ENCODE results near the gene SLMAP.
A peak's percentile ranks its signal among the peaks of the same experiment; 100 is the strongest.

The SLMAP gene

DNA sequence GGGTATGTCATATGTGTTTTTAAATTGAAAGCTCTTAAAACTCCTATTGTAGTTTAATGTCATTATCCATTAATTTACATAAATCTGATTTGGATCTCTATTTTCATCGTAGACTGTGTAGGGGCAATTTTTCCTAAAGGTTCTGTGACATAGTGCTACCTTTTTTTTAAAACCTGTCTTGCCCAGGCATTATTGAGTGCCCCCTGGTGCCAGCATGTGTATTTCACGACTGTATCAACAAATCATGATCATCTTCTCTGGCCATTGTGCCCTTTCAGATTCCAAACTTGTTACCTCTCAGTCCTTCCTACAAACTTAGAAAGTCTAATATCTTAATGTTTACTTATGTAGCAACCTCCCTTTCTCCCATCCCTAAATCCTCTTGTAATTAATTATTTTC is 154.9 kb downstream of the SLMAP start:
- H3K9me2 ChIP-seq (replicated peaks; ENCODE audit: insufficient read depth, low read length) = no peaks in the 10 kb centered on the region
- no peaks in the 10 kb centered on the region for H3K79me2 ChIP-seq (ENCODE audit: insufficient read depth, low read length)
- H3K4me2 ChIP-seq (ENCODE audit: low read depth, low read length, poor library complexity, severe bottlenecking) = no peak overlapping the region
- no peaks in the 10 kb centered on the region for H3F3A ChIP-seq (ENCODE audit: insufficient read depth)
- H3K36me3 ChIP-seq (ENCODE audit: low read length) = peaks cover 22% of the 10 kb centered on the region
- no peak overlapping the region for H2AFZ ChIP-seq (ENCODE audit: low read depth, low read length, severe bottlenecking)
- no peak for TF ChIP-seq EZH2phosphoT487 (conservative IDR thresholded peaks at IDR 0.05; ENCODE audit: low read length)
- TF ChIP-seq, protein P1, sequence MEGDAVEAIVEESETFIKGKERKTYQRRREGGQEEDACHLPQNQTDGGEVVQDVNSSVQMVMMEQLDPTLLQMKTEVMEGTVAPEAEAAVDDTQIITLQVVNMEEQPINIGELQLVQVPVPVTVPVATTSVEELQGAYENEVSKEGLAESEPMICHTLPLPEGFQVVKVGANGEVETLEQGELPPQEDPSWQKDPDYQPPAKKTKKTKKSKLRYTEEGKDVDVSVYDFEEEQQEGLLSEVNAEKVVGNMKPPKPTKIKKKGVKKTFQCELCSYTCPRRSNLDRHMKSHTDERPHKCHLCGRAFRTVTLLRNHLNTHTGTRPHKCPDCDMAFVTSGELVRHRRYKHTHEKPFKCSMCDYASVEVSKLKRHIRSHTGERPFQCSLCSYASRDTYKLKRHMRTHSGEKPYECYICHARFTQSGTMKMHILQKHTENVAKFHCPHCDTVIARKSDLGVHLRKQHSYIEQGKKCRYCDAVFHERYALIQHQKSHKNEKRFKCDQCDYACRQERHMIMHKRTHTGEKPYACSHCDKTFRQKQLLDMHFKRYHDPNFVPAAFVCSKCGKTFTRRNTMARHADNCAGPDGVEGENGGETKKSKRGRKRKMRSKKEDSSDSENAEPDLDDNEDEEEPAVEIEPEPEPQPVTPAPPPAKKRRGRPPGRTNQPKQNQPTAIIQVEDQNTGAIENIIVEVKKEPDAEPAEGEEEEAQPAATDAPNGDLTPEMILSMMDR (IDR thresholded peaks at IDR 0.05; ENCODE audit: insufficient read depth, low read length, poor library complexity, severe bottlenecking) = peak; percentile 21
- H4K20me1 ChIP-seq (ENCODE audit: low read depth, low read length) = no peaks in the 10 kb centered on the region
- no peak overlapping the region for H3K4me3 ChIP-seq (ENCODE audit: insufficient read depth, low read length, poor library complexity, severe bottlenecking)
- no peak overlapping the region for H3K27ac ChIP-seq (ENCODE audit: low read depth, low read length)
- H3K27me3 ChIP-seq (ENCODE audit: low read length) = no peaks in the 10 kb centered on the region
- no peak overlapping the region for H3K9ac ChIP-seq (ENCODE audit: low read length)
- H3K9me3 ChIP-seq (ENCODE audit: insufficient read depth, low read length) = no peaks in the 10 kb centered on the region

DNA sequence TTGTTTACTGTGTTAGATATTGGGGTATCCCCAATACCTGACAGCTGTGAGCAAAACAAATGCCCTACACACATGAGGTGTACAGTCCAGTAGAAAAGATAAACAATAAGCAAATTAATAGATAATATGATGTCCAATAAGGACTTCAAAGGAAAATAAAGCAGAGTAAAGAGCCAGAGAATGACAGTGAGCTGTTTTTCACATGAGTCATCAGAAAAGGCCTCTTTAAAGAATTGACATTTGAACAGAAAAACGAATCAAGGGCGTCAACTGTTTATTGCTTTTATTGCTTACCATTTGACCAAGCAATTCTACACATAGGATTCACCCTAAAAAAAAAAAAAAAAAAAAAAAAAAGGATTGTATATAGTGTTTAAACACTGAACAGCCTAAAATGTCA is 155.5 kb downstream of the SLMAP start:
- peaks cover 27% of the 10 kb centered on the region for H3K36me3 ChIP-seq (ENCODE audit: low read length)
- no peak overlapping the region for H3K4me3 ChIP-seq (ENCODE audit: insufficient read depth, low read length, poor library complexity, severe bottlenecking)
- no peaks in the 10 kb centered on the region for H3F3A ChIP-seq (ENCODE audit: insufficient read depth)
- H3K79me2 ChIP-seq (ENCODE audit: insufficient read depth, low read length) = no peaks in the 10 kb centered on the region
- H3K4me2 ChIP-seq (ENCODE audit: low read depth, low read length, poor library complexity, severe bottlenecking) = no peak overlapping the region
- no peaks in the 10 kb centered on the region for H4K20me1 ChIP-seq (ENCODE audit: low read depth, low read length)
- no peaks in the 10 kb centered on the region for H3K27me3 ChIP-seq (ENCODE audit: low read length)
- H3K9me2 ChIP-seq (replicated peaks; ENCODE audit: insufficient read depth, low read length) = no peaks in the 10 kb centered on the region
- H3K9me3 ChIP-seq (ENCODE audit: insufficient read depth, low read length) = no peaks in the 10 kb centered on the region
- no peak overlapping the region for H3K27ac ChIP-seq (ENCODE audit: low read depth, low read length)
- TF ChIP-seq, protein P1 (IDR thresholded peaks at IDR 0.05; ENCODE audit: insufficient read depth, low read length, poor library complexity, severe bottlenecking) = no peak
- TF ChIP-seq EZH2phosphoT487 (conservative IDR thresholded peaks at IDR 0.05; ENCODE audit: low read length) = no peak
- H3K9ac ChIP-seq (ENCODE audit: low read length) = no peak overlapping the region
- H2AFZ ChIP-seq (ENCODE audit: low read depth, low read length, severe bottlenecking) = no peak overlapping the region

DNA sequence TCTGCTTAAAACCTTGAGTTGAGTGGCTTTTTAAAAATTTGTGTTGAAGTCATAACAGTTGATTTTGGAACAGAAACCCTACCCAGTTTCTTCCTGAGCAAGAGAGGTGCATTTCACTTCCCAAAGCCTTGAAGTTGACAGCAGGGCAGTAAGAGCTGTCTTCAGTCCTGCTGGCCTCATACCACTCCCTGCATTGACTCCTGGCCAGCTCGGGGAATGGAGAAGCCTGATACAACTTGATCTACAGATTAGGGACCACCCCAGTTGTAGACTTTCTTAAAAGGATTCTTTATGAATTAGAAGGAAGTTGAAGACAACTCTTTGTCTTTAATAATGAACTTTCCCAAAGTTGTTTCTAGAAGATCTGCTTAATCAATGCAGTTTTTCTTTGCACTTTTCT is 161.5 kb downstream of the SLMAP start:
- H3K9me3 ChIP-seq (ENCODE audit: insufficient read depth, low read length) = no peaks in the 10 kb centered on the region
- no peak overlapping the region for H3K4me2 ChIP-seq (ENCODE audit: low read depth, low read length, poor library complexity, severe bottlenecking)
- TF ChIP-seq, protein P1 (IDR thresholded peaks at IDR 0.05; ENCODE audit: insufficient read depth, low read length, poor library complexity, severe bottlenecking) = no peak
- no peak for TF ChIP-seq EZH2phosphoT487 (conservative IDR thresholded peaks at IDR 0.05; ENCODE audit: low read length)
- no peak overlapping the region for H3K9ac ChIP-seq (ENCODE audit: low read length)
- H3K79me2 ChIP-seq (ENCODE audit: insufficient read depth, low read length) = no peaks in the 10 kb centered on the region
- no peak overlapping the region for H2AFZ ChIP-seq (ENCODE audit: low read depth, low read length, severe bottlenecking)
- H3K27ac ChIP-seq (ENCODE audit: low read depth, low read length) = no peak overlapping the region
- no peaks in the 10 kb centered on the region for H3K27me3 ChIP-seq (ENCODE audit: low read length)
- no peak overlapping the region for H3K4me3 ChIP-seq (ENCODE audit: insufficient read depth, low read length, poor library complexity, severe bottlenecking)
- peaks cover 27% of the 10 kb centered on the region; the same call in 1 of the 2 replicates for H3K36me3 ChIP-seq (ENCODE audit: low read length)
- H3K9me2 ChIP-seq (replicated peaks; ENCODE audit: insufficient read depth, low read length) = no peaks in the 10 kb centered on the region
- no peaks in the 10 kb centered on the region for H4K20me1 ChIP-seq (ENCODE audit: low read depth, low read length)
- H3F3A ChIP-seq (ENCODE audit: insufficient read depth) = no peaks in the 10 kb centered on the region
